ENCODE data around the gene APOBEC2.

APOBEC2 gene

DNA sequence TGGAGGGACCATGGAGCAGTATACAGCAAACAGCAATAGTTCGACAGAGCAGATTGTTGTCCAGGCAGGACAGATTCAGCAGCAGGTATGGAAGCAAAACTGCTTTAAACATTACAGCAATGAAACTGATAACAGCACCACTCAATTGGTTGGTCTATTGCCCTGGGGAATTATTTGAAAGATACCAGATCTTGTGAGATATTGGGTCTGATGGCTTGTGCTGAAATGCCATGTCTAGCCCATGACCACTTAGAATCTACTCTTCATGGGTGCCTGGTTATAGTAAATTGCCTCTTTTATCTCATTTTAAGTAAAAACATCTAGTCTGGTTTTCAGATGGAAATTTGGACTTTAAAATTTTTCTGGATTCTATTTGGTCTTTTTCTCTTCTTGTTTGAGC, 26.1 kb downstream of the APOBEC2 start:
- Histone ChIP-seq H3K4me2 (ENCODE audit: low read depth, low read length, poor library complexity, severe bottlenecking) (peak overlapping the region; percentile 100), H3K9me2 (replicated peaks; ENCODE audit: low read depth, low read length) (no peaks in the 10 kb centered on the region), H4K20me1 (ENCODE audit: insufficient read depth, low read length, poor library complexity, severe bottlenecking) (peaks cover 93% of the 10 kb centered on the region), H3K9ac (ENCODE audit: low read depth, low read length, poor library complexity, severe bottlenecking) (no peak overlapping the region), H3K4me3 (ENCODE audit: low read length, poor library complexity, severe bottlenecking) (no peak overlapping the region), H3F3A (ENCODE audit: low read depth) (no peaks in the 10 kb centered on the region; the same call in 1 of the 2 replicates), H3K79me2 (ENCODE audit: insufficient read depth, low read length) (peaks cover 100% of the 10 kb centered on the region), H3K9me3 (ENCODE audit: insufficient read depth, low read depth, low read length) (no peaks in the 10 kb centered on the region), H3K4me1 (ENCODE audit: insufficient read depth, low read length, poor library complexity, severe bottlenecking) (peaks cover 84% of the 10 kb centered on the region), H3K36me3 (ENCODE audit: insufficient read depth, low read length) (peaks cover 56% of the 10 kb centered on the region), H2AFZ (ENCODE audit: low read length) (no peak overlapping the region), H3K27me3 (ENCODE audit: insufficient read depth, low read length, poor library complexity, severe bottlenecking) (no peaks in the 10 kb centered on the region)
- TF ChIP-seq, protein P1, sequence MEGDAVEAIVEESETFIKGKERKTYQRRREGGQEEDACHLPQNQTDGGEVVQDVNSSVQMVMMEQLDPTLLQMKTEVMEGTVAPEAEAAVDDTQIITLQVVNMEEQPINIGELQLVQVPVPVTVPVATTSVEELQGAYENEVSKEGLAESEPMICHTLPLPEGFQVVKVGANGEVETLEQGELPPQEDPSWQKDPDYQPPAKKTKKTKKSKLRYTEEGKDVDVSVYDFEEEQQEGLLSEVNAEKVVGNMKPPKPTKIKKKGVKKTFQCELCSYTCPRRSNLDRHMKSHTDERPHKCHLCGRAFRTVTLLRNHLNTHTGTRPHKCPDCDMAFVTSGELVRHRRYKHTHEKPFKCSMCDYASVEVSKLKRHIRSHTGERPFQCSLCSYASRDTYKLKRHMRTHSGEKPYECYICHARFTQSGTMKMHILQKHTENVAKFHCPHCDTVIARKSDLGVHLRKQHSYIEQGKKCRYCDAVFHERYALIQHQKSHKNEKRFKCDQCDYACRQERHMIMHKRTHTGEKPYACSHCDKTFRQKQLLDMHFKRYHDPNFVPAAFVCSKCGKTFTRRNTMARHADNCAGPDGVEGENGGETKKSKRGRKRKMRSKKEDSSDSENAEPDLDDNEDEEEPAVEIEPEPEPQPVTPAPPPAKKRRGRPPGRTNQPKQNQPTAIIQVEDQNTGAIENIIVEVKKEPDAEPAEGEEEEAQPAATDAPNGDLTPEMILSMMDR (conservative IDR thresholded peaks at IDR 0.05; ENCODE audit: low read length), result no peak
- no peak for TF ChIP-seq EZH2phosphoT487 (IDR thresholded peaks at IDR 0.05; ENCODE audit: borderline replicate concordance)

DNA sequence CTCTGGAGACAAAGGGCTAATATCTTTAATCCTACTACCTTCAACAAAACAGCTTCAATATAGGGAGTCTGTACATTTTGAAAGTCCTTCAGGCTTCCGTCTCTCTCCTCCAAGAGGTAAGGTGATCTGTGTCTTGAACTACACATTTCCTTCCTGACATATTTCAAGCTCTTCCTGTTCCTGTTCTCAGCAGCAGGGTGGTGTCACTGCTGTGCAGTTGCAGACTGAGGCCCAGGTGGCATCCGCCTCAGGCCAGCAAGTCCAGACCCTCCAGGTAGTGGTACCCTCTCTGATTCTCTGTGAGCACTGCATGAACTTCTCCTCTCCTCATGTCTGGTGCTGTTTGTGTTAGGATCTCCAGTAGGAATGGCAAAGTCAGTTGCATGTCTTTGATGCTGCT, 27.6 kb downstream of the APOBEC2 start:
- peak overlapping the region; percentile 44 for H3K4me3 ChIP-seq (ENCODE audit: low read length, poor library complexity, severe bottlenecking)

DNA sequence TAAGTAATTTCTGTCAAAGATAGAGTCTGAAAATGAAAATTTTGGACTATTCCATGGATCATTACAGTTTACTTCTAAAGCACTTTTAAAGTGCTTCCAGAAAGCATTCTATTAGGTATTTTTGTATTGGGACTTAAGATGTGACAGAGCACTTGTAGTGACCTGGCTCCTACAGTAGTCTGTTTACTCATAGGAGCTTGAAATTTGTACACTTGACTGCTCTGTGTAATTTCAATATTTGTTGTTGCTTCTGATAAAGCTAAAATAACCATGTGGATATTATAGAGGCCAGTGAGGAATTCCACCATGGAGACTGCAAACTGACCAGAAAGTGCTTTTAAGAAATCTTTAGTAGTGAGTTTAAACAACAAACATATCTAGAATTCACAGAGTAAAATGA, 30.1 kb downstream of the APOBEC2 start:
- H3K27me3 ChIP-seq (ENCODE audit: insufficient read depth, low read length, poor library complexity, severe bottlenecking), result no peaks in the 10 kb centered on the region
- H3K4me3 ChIP-seq (ENCODE audit: low read length, poor library complexity, severe bottlenecking), result no peak overlapping the region
- H3F3A ChIP-seq (ENCODE audit: low read depth), result no peaks in the 10 kb centered on the region
- H3K79me2 ChIP-seq (ENCODE audit: insufficient read depth, low read length), result peaks cover 96% of the 10 kb centered on the region
- H3K36me3 ChIP-seq (ENCODE audit: insufficient read depth, low read length), result peaks cover 95% of the 10 kb centered on the region
- no peak for TF ChIP-seq EZH2phosphoT487 (IDR thresholded peaks at IDR 0.05; ENCODE audit: borderline replicate concordance)
- TF ChIP-seq, protein P1 (conservative IDR thresholded peaks at IDR 0.05; ENCODE audit: low read length), result no peak
- no peaks in the 10 kb centered on the region for H3K9me2 ChIP-seq (replicated peaks; ENCODE audit: low read depth, low read length)
- H4K20me1 ChIP-seq (ENCODE audit: insufficient read depth, low read length, poor library complexity, severe bottlenecking), result peaks cover 77% of the 10 kb centered on the region
- no peak overlapping the region for H2AFZ ChIP-seq (ENCODE audit: low read length)
- peak overlapping the region; percentile 32 for H3K4me2 ChIP-seq (ENCODE audit: low read depth, low read length, poor library complexity, severe bottlenecking)
- no peaks in the 10 kb centered on the region for H3K9me3 ChIP-seq (ENCODE audit: insufficient read depth, low read depth, low read length)
- no peak overlapping the region for H3K9ac ChIP-seq (ENCODE audit: low read depth, low read length, poor library complexity, severe bottlenecking)
- H3K4me1 ChIP-seq (ENCODE audit: insufficient read depth, low read length, poor library complexity, severe bottlenecking), result peaks cover 45% of the 10 kb centered on the region

More for the DNA sequence above, 27.6 kb downstream of the APOBEC2 start:
- Histone ChIP-seq H3K36me3 (ENCODE audit: insufficient read depth, low read length) (peaks cover 72% of the 10 kb centered on the region), H2AFZ (ENCODE audit: low read length) (no peak overlapping the region), H3K4me2 (ENCODE audit: low read depth, low read length, poor library complexity, severe bottlenecking) (peak overlapping the region; percentile 100), H3K9me2 (replicated peaks; ENCODE audit: low read depth, low read length) (no peaks in the 10 kb centered on the region), H3K4me1 (ENCODE audit: insufficient read depth, low read length, poor library complexity, severe bottlenecking) (peaks cover 69% of the 10 kb centered on the region), H3K79me2 (ENCODE audit: insufficient read depth, low read length) (peaks cover 99% of the 10 kb centered on the region), H3K27me3 (ENCODE audit: insufficient read depth, low read length, poor library complexity, severe bottlenecking) (no peaks in the 10 kb centered on the region), H3K9ac (ENCODE audit: low read depth, low read length, poor library complexity, severe bottlenecking) (peak overlapping the region; percentile 27), H4K20me1 (ENCODE audit: insufficient read depth, low read length, poor library complexity, severe bottlenecking) (peaks cover 86% of the 10 kb centered on the region), H3K9me3 (ENCODE audit: insufficient read depth, low read depth, low read length) (no peaks in the 10 kb centered on the region), H3F3A (ENCODE audit: low read depth) (no peaks in the 10 kb centered on the region; the same call in 1 of the 2 replicates)
- TF ChIP-seq, protein P1 (conservative IDR thresholded peaks at IDR 0.05; ENCODE audit: low read length), result no peak
- no peak for TF ChIP-seq EZH2phosphoT487 (IDR thresholded peaks at IDR 0.05; ENCODE audit: borderline replicate concordance)

Measured in Loucy (cell line).